Adrenal gland (tissue), 12 donors: ENCODE measurements around the gene CDKN2B. TPM values are rescaled to one million over a fixed set of nuclear protein-coding genes. Genes with fewer than 3 reads are reported as not detected.

Source experiments
- DNase-seq, 7 donors: peaks; one replicate each; pipeline ENCODE4 v3.0.0-alpha.2; 2019 to 2020
- H3K27ac ChIP-seq, 5 donors: fragments of 200-600 bp; sonication (generic) in 4 of 5; 1 replicate in 3 of 5; 2 replicates in 2 of 5; pipeline versions ENCODE4 v1.5.1 to v1.8.0; 2016 to 2020; ENCODE audit warnings: mild to moderate bottlenecking in 1 of 5
- H3K27me3 ChIP-seq: fragments of 200-600 bp; 2 replicates; pipeline ENCODE4 v1.8.0; 2021
- H3K36me3 ChIP-seq, 2 donors: fragments of 200-600 bp; replicated peaks in 1 of 2; 1 replicate in 1 of 2; 2 replicates in 1 of 2; pipeline versions ENCODE4 v1.5.1 to v1.8.0; 2018 to 2022
- H3K4me1 ChIP-seq, 2 donors: fragments of 200-600 bp; replicated peaks in 1 of 2; 1 replicate in 1 of 2; 2 replicates in 1 of 2; pipeline versions ENCODE4 v1.5.1 to v1.8.0; 2018 to 2021
- H3K4me3 ChIP-seq, 4 donors: fragments of 200-600 bp; sonication (generic) in 3 of 4; one replicate each; pipeline ENCODE4 v1.5.1; 2016 to 2018
- H3K9me3 ChIP-seq, 3 donors: fragments of 200-600 bp; sonication (generic) in 1 of 3; replicated peaks in 1 of 3; 1 replicate in 2 of 3; 2 replicates in 1 of 3; pipeline versions ENCODE4 v1.5.1 to v1.8.0; 2016 to 2021
- CTCF ChIP-seq, 6 experiments: fragments of 450-650 bp in 4 of 6; fragments of 200-600 bp in 2 of 6; sonication (generic) in 1 of 6; IDR thresholded peaks; 1 replicate in 5 of 6; 2 replicates in 1 of 6; pipeline versions ENCODE4 v1.5.1 to v1.8.0; 2016 to 2021; ENCODE audit warnings: antibody characterized with exemption in 6 of 6, mild to moderate bottlenecking in 2 of 6, moderate library complexity in 1 of 6
- POLR2A ChIP-seq, 2 donors: fragments of 450-650 bp; IDR thresholded peaks; one replicate each; pipeline ENCODE4 v1.6.1; 2017; ENCODE audit warnings: antibody characterized with exemption in 2 of 2, mild to moderate bottlenecking in 2 of 2, moderate library complexity in 1 of 2
- WGBS, 4 donors: extraction: QIAGEN DNeasy Blood & Tissue Kit in 2 of 4; methylation state at CpG; one replicate each; pipeline versions ENCODE4 v1.1.5 to v1.1.7; 2013 to 2017; 5-methylcytosine and 5-hydroxymethylcytosine counted together
- intact Hi-C, 2 donors: fragments of 100-400 bp; cut with DNase I; formaldehyde crosslinking; loops; one replicate each; pipeline versions ENCODE4 v1.14.1 to v1.15.0; 2022 to 2023
- polyA plus RNA-seq, 3 donors: library from polyadenylated mRNA; stranded (reverse); fragments of 200-250 nt in 2 of 3; fragments of 350-450 nt in 1 of 3; fragmentation: Illumina TruSeq in 1 of 3; extraction: RNeasy Lipid Tissue Mini Kit (QIAGEN cat#74804) in 1 of 3; gene quantifications; one replicate each; pipeline ENCODE4 v1.2.3, GENCODE V29; 2013 to 2014
- total RNA-seq, 9 donors: library from RNA; depleted of rRNA in 4 of 9; stranded (reverse); fragments of >200 nt in 4 of 9; fragments of 120-200 nt in 1 of 9; fragmentation: NEBNext Ultra II Directional in 1 of 9; extraction: Animal tissue kit (Norgen Biotek cat#: 25700) in 1 of 9; gene quantifications; one replicate each; pipeline versions ENCODE4 v1.1.0 to v1.2.4, GENCODE V29; 2013 to 2023
- donor health status: healthy with polysubstance abuse.
- donor health status: Bipolar disorder and iron deficiency.
- donor health status: DM: yes; HTN: yes; CAD: no.
- donor health status: DM: no; HTN: no; CAD: no.
- donor health status: DM: no; HTN: no; CAD: no.
- donor health status: DM: yes; HTN: yes; CAD: no.

Gene CDKN2B
- total and polyA plus RNA-seq, 12 donors = 0.78 to 13.8 (median 4.7) TPM

GRCh38 chr9:21985964-21986667 lies 23.0 kb downstream of the CDKN2B start:
- Histone ChIP-seq H3K9me3 (no peaks in the 10 kb centered on the region), H3K4me3 (no peak overlapping the region), H3K36me3 (no peaks in the 10 kb centered on the region), H3K4me1 (no peaks in the 10 kb centered on the region), H3K27ac (no peak overlapping the region), H3K27me3 (peaks cover 25% of the 10 kb centered on the region)
- no peak for DNase-seq
- intact Hi-C loops = no loop called here
- WGBS, 4 donors = 79 to 86% (median 83%) methylated on average over 5 of the region's 5 CpGs
- no peak for TF ChIP-seq CTCF (IDR thresholded peaks at IDR 0.05)

- Histone ChIP-seq H3K36me3 (no peaks in the 10 kb centered on the region), H3K9me3 (no peaks in the 10 kb centered on the region), H3K27me3 (peaks cover 22% of the 10 kb centered on the region), H3K4me3 (no peak overlapping the region), H3K27ac (no peak overlapping the region), H3K4me1 (no peaks in the 10 kb centered on the region)
- no peak for TF ChIP-seq CTCF (IDR thresholded peaks at IDR 0.05)
- DNase-seq = no peak
- intact Hi-C loops = no loop called here
Observed at GRCh38 chr9:21984101-21984500, 25.0 kb downstream of the CDKN2B start.

- TF ChIP-seq CTCF (IDR thresholded peaks at IDR 0.05) (no peak), POLR2A (IDR thresholded peaks at IDR 0.05) (no peak)
- WGBS, 4 donors = 62 to 75% (median 66%) methylated on average over 1 of the region's 1 CpG
Observed at GRCh38 chr9:21983561-21983935, 25.6 kb downstream of the CDKN2B start.

GRCh38 chr9:21982861-21983560 lies 26.1 kb downstream of the CDKN2B start:
- WGBS, 4 donors = 81 to 86% (median 82%) methylated on average over 1 of the region's 1 CpG

More at GRCh38 chr9:21983561-21983935, 25.6 kb downstream of the CDKN2B start:
- intact Hi-C loops = no loop called here
- no peak for DNase-seq
- H3K4me3 ChIP-seq = no peak overlapping the region
- peaks cover 20% of the 10 kb centered on the region for H3K27me3 ChIP-seq
- H3K27ac ChIP-seq = no peak overlapping the region
- H3K9me3 ChIP-seq = no peaks in the 10 kb centered on the region
- no peaks in the 10 kb centered on the region for H3K4me1 ChIP-seq
- H3K36me3 ChIP-seq = no peaks in the 10 kb centered on the region

More at GRCh38 chr9:21982861-21983560, 26.1 kb downstream of the CDKN2B start:
- Histone ChIP-seq H3K27ac (no peak overlapping the region), H3K36me3 (no peaks in the 10 kb centered on the region), H3K9me3 (no peaks in the 10 kb centered on the region), H3K4me3 (no peak overlapping the region), H3K4me1 (no peaks in the 10 kb centered on the region), H3K27me3 (peaks cover 20% of the 10 kb centered on the region)
- DNase-seq = no peak
- TF ChIP-seq CTCF (IDR thresholded peaks at IDR 0.05) (no peak), POLR2A (IDR thresholded peaks at IDR 0.05) (no peak)
- intact Hi-C loops = no loop called here
